ENCODE results near the gene KLRK1.

GRCh38 chr12:10372559-10372958 is 17.3 kb downstream of the KLRK1 start:
- TF ChIP-seq CTCF (tag by site-specific recombination; IDR thresholded peaks at IDR 0.05), result no peak
- TF ChIP-seq BCL11A (tag by site-specific recombination; IDR thresholded peaks at IDR 0.05; ENCODE audit: low read depth), result no peak
- TF ChIP-seq ZNF140 (tag by site-specific recombination; IDR thresholded peaks at IDR 0.05), result no peak
- TF ChIP-seq ZNF639 (tag by site-specific recombination; IDR thresholded peaks at IDR 0.05), result no peak
- peak; percentile 85 for TF ChIP-seq ZIC2 (tag by site-specific recombination; IDR thresholded peaks at IDR 0.05)

All from HEK293 (cell line).